Endothelial cell of umbilical vein (primary cell): ENCODE data around the gene TNFSF12. TPM values are rescaled to one million over a fixed set of nuclear protein-coding genes. Genes with fewer than 3 reads are reported as not detected.

Source experiments
- BruUV-seq: library from RNA; stranded (reverse); fragments of 400-500 nt; replicated peaks from 2 replicates; lab custom pipeline; 2021; lab: Mats Ljungman, UMichigan
- CTCF ChIA-PET: fragments of 300-600, 350-600 bp; sonication (Branson Sonifier 250); formaldehyde crosslinking; loops from one replicate; lab custom pipeline; 2021; ENCODE audit warnings: antibody characterized with exemption, inconsistent platforms; lab: Charles Lee
- POLR2A ChIA-PET: fragments of 300-600, 350-600 bp; sonication (Branson Sonifier 250); formaldehyde crosslinking; loops from one replicate; lab custom pipeline; 2021; ENCODE audit warnings: antibody characterized with exemption, inconsistent platforms; lab: Charles Lee
- DNase-seq: peaks from one replicate; pipeline ENCODE4 v3.0.0-alpha.2; 2011; ENCODE audit warnings: low read depth, low spot score
- FAIRE-seq: peaks from 2 replicates; lab custom pipeline; 2011; peaks lifted over from hg19 to GRCh38; lab: Jason Lieb, UNC
- H2AFZ ChIP-seq: 2 replicates; pipeline ENCODE4 v1.6.0; 2012; ENCODE audit warnings: low read depth, low read length, control low read depth, inconsistent platforms
- H3K27ac ChIP-seq: 2 replicates; pipeline ENCODE4 v1.5.1; 2011; ENCODE audit warnings: low read depth, mild to moderate bottlenecking, control low read depth, low read length, moderate library complexity; ENCODE audit not compliant: insufficient read depth
- H3K27me3 ChIP-seq, 2 experiments: 2 replicates each; pipeline versions ENCODE4 v1.6.0 to v1.6.1; 2011; ENCODE audit warnings: low read length in 2 of 2, mixed read lengths in 1 of 2; ENCODE audit not compliant: control insufficient read depth in 2 of 2, insufficient read depth in 2 of 2
- H3K36me3 ChIP-seq, 2 experiments: 2 replicates in 1 of 2; 3 replicates in 1 of 2; pipeline ENCODE4 v1.5.1; 2011; ENCODE audit warnings: low read length in 2 of 2, mild to moderate bottlenecking in 1 of 2, moderate library complexity in 1 of 2; ENCODE audit not compliant: control insufficient read depth in 2 of 2, insufficient read depth in 2 of 2; ENCODE audit errors: extremely low read depth in 1 of 2
- H3K4me1 ChIP-seq: 3 replicates; pipeline ENCODE4 v1.5.1; 2011; ENCODE audit warnings: mild to moderate bottlenecking, low read length; ENCODE audit not compliant: control insufficient read depth, insufficient read depth; ENCODE audit errors: extremely low read depth
- H3K4me2 ChIP-seq: 2 replicates; pipeline ENCODE4 v1.6.1; 2011; ENCODE audit warnings: low read length, control low read depth, mixed read lengths; ENCODE audit not compliant: insufficient read depth
- H3K4me3 ChIP-seq, 3 experiments: fragments of 200-600 bp in 1 of 3; sonication (generic), shearing (Covaris generic) in 1 of 3; replicated peaks in 1 of 3; 2 replicates each; pipeline ENCODE4 v1.5.1; 2011 to 2016; ENCODE audit warnings: control low read depth in 3 of 3, low read length in 3 of 3, mild to moderate bottlenecking in 2 of 3, inconsistent platforms in 1 of 3, low read depth in 1 of 3, moderate library complexity in 1 of 3; ENCODE audit not compliant: insufficient read depth in 1 of 3
- H3K79me2 ChIP-seq: 2 replicates; pipeline ENCODE4 v1.6.0; 2012; ENCODE audit warnings: low read length, inconsistent platforms; ENCODE audit not compliant: control insufficient read depth, insufficient read depth
- H3K9ac ChIP-seq: replicated peaks from 2 replicates; pipeline ENCODE3; 2011; ENCODE audit warnings: low read length, control low read depth; ENCODE audit not compliant: insufficient read depth; ENCODE audit errors: extremely low read depth
- H3K9me1 ChIP-seq: replicated peaks from 3 replicates; pipeline ENCODE4 v1.6.0; 2011; ENCODE audit warnings: mild to moderate bottlenecking, low read length; ENCODE audit not compliant: control insufficient read depth, insufficient read depth; ENCODE audit errors: extremely low read depth
- H3K9me3 ChIP-seq: replicated peaks from 2 replicates; pipeline ENCODE4 v1.5.1; 2012; ENCODE audit warnings: low read length, inconsistent platforms; ENCODE audit not compliant: control insufficient read depth, insufficient read depth
- H4K20me1 ChIP-seq: replicated peaks from 2 replicates; pipeline ENCODE3; 2011; ENCODE audit warnings: mild to moderate bottlenecking, low read length; ENCODE audit not compliant: control insufficient read depth, insufficient read depth; ENCODE audit errors: extremely low read depth
- EZH2 ChIP-seq: IDR thresholded peaks from 2 replicates; pipeline ENCODE4 v1.6.1; 2012; ENCODE audit warnings: borderline replicate concordance, low read depth, mild to moderate bottlenecking, moderate library complexity, low read length, inconsistent platforms; ENCODE audit not compliant: severe bottlenecking
- MYC ChIP-seq: IDR thresholded peaks from one replicate; pipeline ENCODE4 v1.6.1; 2011; ENCODE audit warnings: mild to moderate bottlenecking, low read depth, low read length
- POLR2A ChIP-seq: IDR thresholded peaks from 2 replicates; pipeline ENCODE4 v1.6.1; 2012; ENCODE audit warnings: low read depth, mild to moderate bottlenecking, control low read depth, low read length
- POLR2AphosphoS5 ChIP-seq: IDR thresholded peaks from 2 replicates; pipeline ENCODE4 v1.6.1; 2012; ENCODE audit warnings: low read depth, mild to moderate bottlenecking, control low read depth, low read length, moderate library complexity; ENCODE audit not compliant: insufficient read depth
- dilution Hi-C: fragments of 300-500 bp; cut with MboI; formaldehyde crosslinking; loops from one replicate; pipeline ENCODE4 v1.15.0; 2019; ENCODE audit warnings: low sequenced_read_pairs; ENCODE audit not compliant: extremely low pct_ligation_motif_present
- intact Hi-C: fragments of 100-400 bp; cut with micrococcal nuclease; formaldehyde crosslinking; loops from one replicate; pipeline ENCODE4 v1.10.0; 2022
- polyA plus RNA-seq, 4 experiments: library from polyadenylated mRNA; depleted of rRNA in 3 of 4; stranded (reverse) in 3 of 4; unstranded in 1 of 4; fragments of >200 nt; gene quantifications; 2 replicates each; pipeline versions ENCODE4 v1.2.1 to v1.2.3, GENCODE V29; 2011 to 2012; ENCODE audit warnings: missing spikeins in 1 of 4
- total RNA-seq: library from RNA; stranded (reverse); gene quantifications from 2 replicates; pipeline ENCODE4 v1.2.3, GENCODE V29; 2021
- TF ChIP-seq, protein P1 (sequence below): IDR thresholded peaks from 2 replicates; pipeline ENCODE4 v1.6.1; 2011; ENCODE audit not compliant: insufficient read depth, insufficient read length

Gene TNFSF12
- total and polyA plus RNA-seq, 2 donors (not counting 3 experiments of a cell fraction or from before 2014, with no cell fraction given), result 28.4 to 39.4 TPM

DNA sequence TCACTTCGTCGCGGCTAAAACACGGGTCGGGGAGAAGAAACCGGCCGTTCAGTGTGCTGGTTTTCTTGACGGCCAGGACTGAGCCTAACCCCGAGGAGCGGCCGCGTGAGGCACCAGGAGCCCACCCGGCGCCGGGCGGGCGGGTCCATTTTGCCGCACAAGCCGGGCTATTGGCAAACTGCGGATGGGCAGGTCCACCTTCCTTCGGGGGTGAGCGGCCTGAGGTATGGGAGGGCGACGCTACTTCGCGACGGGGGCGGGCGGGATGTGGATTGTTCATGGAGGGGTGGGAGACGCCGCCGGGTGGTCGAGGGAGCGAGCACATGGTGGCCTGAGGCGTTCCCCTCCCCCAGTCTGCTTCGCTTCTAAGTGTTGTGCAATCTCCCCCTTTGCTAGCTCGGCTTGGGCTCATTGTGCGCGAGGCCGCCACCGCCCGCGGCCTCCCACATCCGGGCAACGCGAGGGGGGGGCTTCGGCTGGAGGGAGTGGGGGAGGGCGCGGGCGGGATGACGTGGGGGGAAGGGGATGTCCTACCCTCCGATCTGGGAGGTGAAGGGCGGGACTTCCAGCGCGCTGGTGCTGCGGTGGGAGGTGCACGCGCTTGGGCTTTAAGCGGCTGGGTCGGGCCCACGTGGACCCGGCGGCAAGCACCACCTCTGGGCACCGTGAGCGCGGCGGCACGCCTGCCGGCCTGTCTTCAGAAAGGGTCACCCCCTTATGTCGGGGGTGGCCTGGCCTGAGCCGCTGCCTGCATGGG, 24.6 kb downstream of the TNFSF12 start:
- peak overlapping the region; percentile 98 for H3K9ac ChIP-seq
- no peak overlapping the region for H2AFZ ChIP-seq
- H3K4me3 ChIP-seq, result peak overlapping the region; percentile 86 to 96 (median 87)
- H3K4me2 ChIP-seq, result peak overlapping the region; percentile 92
- peaks cover 9% of the 10 kb centered on the region for H4K20me1 ChIP-seq
- H3K36me3 ChIP-seq, result peaks cover 34 to 53% of the 10 kb centered on the region in 2 experiments
- H3K4me1 ChIP-seq, result peaks cover 48% of the 10 kb centered on the region
- H3K9me1 ChIP-seq, result no peaks in the 10 kb centered on the region
- ChIA-PET POLR2A (interaction anchor here (0.5 to 2.1 kb wide), 7 partner anchors 10 to 542 kb away, joined by 3 to 9 read pairs (median 5); partner anchors contain the start of genes MPDU1, POLR2A, TMEM256 and TP53), CTCF (interaction anchor here (0.6 to 6.2 kb wide), 5 partner anchors 10 to 169 kb away, joined by 4 to 40 read pairs (median 6); partner anchors contain the start of genes MPDU1, SOX15, TMEM256 and TP53)
- H3K79me2 ChIP-seq, result peaks cover 53% of the 10 kb centered on the region
- DNase-seq (peak; percentile 91), FAIRE-seq (peak; percentile 88)
- dilution Hi-C loops, result no loop called here
- TF ChIP-seq EZH2 (no peak), POLR2A (peak; percentile 83), POLR2AphosphoS5 (peak; percentile 83), MYC (peak; percentile 96)
- TF ChIP-seq, protein P1, sequence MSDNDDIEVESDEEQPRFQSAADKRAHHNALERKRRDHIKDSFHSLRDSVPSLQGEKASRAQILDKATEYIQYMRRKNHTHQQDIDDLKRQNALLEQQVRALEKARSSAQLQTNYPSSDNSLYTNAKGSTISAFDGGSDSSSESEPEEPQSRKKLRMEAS, result peak; percentile 85
- no peaks in the 10 kb centered on the region for H3K27me3 ChIP-seq
- intact Hi-C loops, result loop anchor here (2.0 to 5.0 kb wide), 2 partner anchors 115 to 264 kb away; partner anchors contain the start of gene WRAP53
- peak overlapping the region; percentile 91 for H3K27ac ChIP-seq
- H3K9me3 ChIP-seq, result no peaks in the 10 kb centered on the region
- BruUV-seq, result TSS peak; percentile 73
